Smooth muscle cell (in vitro differentiated cells): ENCODE measurements around the gene FBXW11. TPM values are rescaled to one million over a fixed set of nuclear protein-coding genes. Genes with fewer than 3 reads are reported as not detected.

ENCODE experiments used
- DNase-seq: peaks from one replicate; lab custom pipeline; 2025; ENCODE audit not compliant: unreplicated experiment; lab: John Stamatoyannopoulos, UW
- H2AFZ ChIP-seq: fragments of 200-600 bp; sonication (generic); 2 replicates; pipeline ENCODE4 v1.6.0; 2016; ENCODE audit warnings: antibody characterized with exemption, low read depth, mild to moderate bottlenecking
- H3F3A ChIP-seq: fragments of 200-600 bp; sonication (generic); 2 replicates; pipeline ENCODE4 v1.6.0; 2017; ENCODE audit warnings: antibody characterized with exemption, low read depth
- H3K27ac ChIP-seq: fragments of 200-600 bp; sonication (generic); 2 replicates; pipeline ENCODE4 v1.5.1; 2016; ENCODE audit warnings: low read depth, mild to moderate bottlenecking
- H3K27me3 ChIP-seq: fragments of 200-600 bp; sonication (generic); 2 replicates; pipeline ENCODE4 v1.6.1; 2016; ENCODE audit warnings: low read depth, mild to moderate bottlenecking
- H3K36me3 ChIP-seq: fragments of 200-600 bp; sonication (generic); 2 replicates; pipeline ENCODE4 v1.5.1; 2016; ENCODE audit warnings: low read depth
- H3K4me1 ChIP-seq: fragments of 200-600 bp; sonication (generic); 2 replicates; pipeline ENCODE4 v1.5.1; 2016; ENCODE audit warnings: low read depth
- H3K4me2 ChIP-seq: fragments of 200-600 bp; sonication (generic); 2 replicates; pipeline ENCODE4 v1.6.0; 2016; ENCODE audit warnings: mild to moderate bottlenecking
- H3K4me3 ChIP-seq: fragments of 200-600 bp; sonication (generic); 2 replicates; pipeline ENCODE4 v1.5.1; 2016; ENCODE audit warnings: mild to moderate bottlenecking
- H3K79me2 ChIP-seq: fragments of 200-600 bp; sonication (generic); 2 replicates; pipeline ENCODE4 v1.6.0; 2016; ENCODE audit warnings: low read depth, mild to moderate bottlenecking
- H3K9ac ChIP-seq: fragments of 200-600 bp; sonication (generic); 2 replicates; pipeline ENCODE4 v1.6.0; 2016; ENCODE audit warnings: low read depth
- H3K9me3 ChIP-seq: fragments of 200-600 bp; sonication (generic); replicated peaks from 2 replicates; pipeline ENCODE4 v1.5.1; 2016; ENCODE audit warnings: low read depth
- H4K20me1 ChIP-seq: fragments of 200-600 bp; sonication (generic); 2 replicates; pipeline ENCODE4 v1.6.0; 2016; ENCODE audit warnings: low read depth
- CTCF ChIP-seq: fragments of 200-600 bp; sonication (generic); IDR thresholded peaks from 2 replicates; pipeline ENCODE4 v1.5.1; 2017; ENCODE audit warnings: borderline replicate concordance, mild to moderate bottlenecking, antibody characterized with exemption; ENCODE audit not compliant: insufficient read depth, poor library complexity, severe bottlenecking
- WGBS: methylation state at CpG from one replicate; pipeline ENCODE4 v1.1.7; 2016; ENCODE audit warnings: low lambda C conversion rate; 5-methylcytosine and 5-hydroxymethylcytosine counted together
- polyA plus RNA-seq: library from polyadenylated mRNA; unstranded; fragments of >200 nt; fragmentation: Nextera tagmentation; extraction: Ambion mirVana; gene quantifications from 2 replicates; pipeline ENCODE4 v1.2.1, GENCODE V29; 2016
- total RNA-seq: library from RNA; depleted of rRNA; stranded (reverse); fragments of >200 nt; gene quantifications from 2 replicates; pipeline ENCODE4 v1.2.3, GENCODE V29; 2014

Gene FBXW11
- total and polyA plus RNA-seq, 2 experiments from 2014 or later: 27.4 to 83.7 TPM

- no peak overlapping the region for H3K9ac ChIP-seq
- H4K20me1 ChIP-seq: no peaks in the 10 kb centered on the region
- no peaks in the 10 kb centered on the region for H3K79me2 ChIP-seq
- H3K4me2 ChIP-seq: no peak overlapping the region
- no peaks in the 10 kb centered on the region for H3K27me3 ChIP-seq
- 96% methylated on average over 13 of the region's 13 CpGs for WGBS
- no peaks in the 10 kb centered on the region for H3K36me3 ChIP-seq
- H3F3A ChIP-seq: no peaks in the 10 kb centered on the region
- H3K4me1 ChIP-seq: no peaks in the 10 kb centered on the region
- no peak overlapping the region for H3K4me3 ChIP-seq
- TF ChIP-seq CTCF: no peak
- H3K9me3 ChIP-seq: no peaks in the 10 kb centered on the region
- DNase-seq: no peak
- no peak overlapping the region for H2AFZ ChIP-seq
- H3K27ac ChIP-seq: no peak overlapping the region
These were observed 35.7 kb upstream of the FBXW11 start for GRCh38 chr5:172042183-172042582.

GRCh38 chr5:172038167-172038566, 31.7 kb upstream of the FBXW11 start:
- Histone ChIP-seq H3K27me3 (no peaks in the 10 kb centered on the region), H3K4me2 (no peak overlapping the region), H2AFZ (no peak overlapping the region), H3K27ac (no peak overlapping the region), H3K9ac (no peak overlapping the region), H3K79me2 (no peaks in the 10 kb centered on the region), H3K36me3 (no peaks in the 10 kb centered on the region), H4K20me1 (no peaks in the 10 kb centered on the region), H3K4me3 (no peak overlapping the region), H3K9me3 (no peaks in the 10 kb centered on the region), H3F3A (no peaks in the 10 kb centered on the region), H3K4me1 (no peaks in the 10 kb centered on the region)
- TF ChIP-seq CTCF: no peak
- DNase-seq: no peak
- WGBS: 91% methylated on average over 3 of the region's 3 CpGs

- no peak overlapping the region for H3K9ac ChIP-seq
- DNase-seq: no peak
- H4K20me1 ChIP-seq: no peaks in the 10 kb centered on the region
- H2AFZ ChIP-seq: no peak overlapping the region
- H3K9me3 ChIP-seq: no peaks in the 10 kb centered on the region
- H3K27ac ChIP-seq: no peak overlapping the region
- TF ChIP-seq CTCF: no peak
- 71% methylated on average over 2 of the region's 2 CpGs for WGBS
- H3K79me2 ChIP-seq: no peaks in the 10 kb centered on the region
- H3K36me3 ChIP-seq: no peaks in the 10 kb centered on the region
- H3K4me3 ChIP-seq: no peak overlapping the region
- no peak overlapping the region for H3K4me2 ChIP-seq
- H3K27me3 ChIP-seq: no peaks in the 10 kb centered on the region
- H3F3A ChIP-seq: no peaks in the 10 kb centered on the region
- H3K4me1 ChIP-seq: no peaks in the 10 kb centered on the region
These were observed 28.6 kb upstream of the FBXW11 start for GRCh38 chr5:172035049-172035448.

GRCh38 chr5:172031894-172032461, 25.5 kb upstream of the FBXW11 start:
- Histone ChIP-seq H3K4me1 (no peaks in the 10 kb centered on the region), H3K9me3 (no peaks in the 10 kb centered on the region), H3K36me3 (no peaks in the 10 kb centered on the region), H2AFZ (no peak overlapping the region), H4K20me1 (no peaks in the 10 kb centered on the region), H3K9ac (no peak overlapping the region), H3K4me3 (no peak overlapping the region), H3K27me3 (no peaks in the 10 kb centered on the region), H3F3A (no peaks in the 10 kb centered on the region), H3K27ac (no peak overlapping the region), H3K4me2 (no peak overlapping the region), H3K79me2 (no peaks in the 10 kb centered on the region)
- no peak for TF ChIP-seq CTCF
- WGBS: 94% methylated on average over 4 of the region's 4 CpGs
- no peak for DNase-seq
